ENCODE results near the gene CES4A. TPM values are rescaled to one million over a fixed set of nuclear protein-coding genes. Genes with fewer than 3 reads are reported as not detected.

CES4A gene
- total RNA-seq, 1 experiment from 2014 or later: 0.15 TPM

- intact Hi-C loops (cut with micrococcal nuclease; ENCODE audit: unreplicated experiment): no loop called here
- no peaks in the 10 kb centered on the region for H3K9me3 ChIP-seq (ENCODE audit: low read depth, low read length, poor library complexity, severe bottlenecking)
- H3K27ac ChIP-seq (ENCODE audit: low read depth, low read length, poor library complexity, severe bottlenecking): no peak overlapping the region
- H3K4me1 ChIP-seq (ENCODE audit: insufficient read depth, low read length, poor library complexity, severe bottlenecking): peaks cover 29% of the 10 kb centered on the region
- no peak for DNase-seq (ENCODE audit: low spot score)
- no peak overlapping the region for H3K4me3 ChIP-seq (ENCODE audit: low read depth, low read length, poor library complexity, severe bottlenecking)
- no TSS peak for BruUV-seq (replicated peaks)
- no peaks in the 10 kb centered on the region for H3K27me3 ChIP-seq (replicated peaks; ENCODE audit: insufficient read depth, low read depth, low read length, poor library complexity)
- CTCF ChIA-PET: interaction anchor here (0.5 to 1.8 kb wide), 2 partner anchors 9 to 26 kb away, joined by 3 to 6 read pairs; no protein-coding TSS in a partner anchor
- TF ChIP-seq EZH2 (IDR thresholded peaks at IDR 0.05; ENCODE audit: borderline replicate concordance, low read depth, low read length, poor library complexity, severe bottlenecking): no peak
- TF ChIP-seq CTCF (conservative IDR thresholded peaks at IDR 0.05; ENCODE audit: low read depth, low read length): no peak
- H3K36me3 ChIP-seq (ENCODE audit: insufficient read depth, low read length, poor library complexity, severe bottlenecking): peaks cover 5% of the 10 kb centered on the region
- POLR2A ChIA-PET (ENCODE audit: low non-redundant PET): interaction anchor here (0.5 kb wide), 1 partner anchor 172 kb away, joined by 3 read pairs; the partner anchor contains the start of gene ELMO3
These were observed 38.7 kb downstream of the CES4A start for GRCh38 chr16:67027046-67027445.

- peak overlapping the region; percentile 85 for H3K27ac ChIP-seq (ENCODE audit: low read depth, low read length, poor library complexity, severe bottlenecking)
- ChIA-PET CTCF (interaction anchor here (0.6 to 1.8 kb wide), 2 partner anchors 10 to 403 kb away, joined by 6 to 10 read pairs; partner anchors contain the start of gene HSD11B2), POLR2A (ENCODE audit: low non-redundant PET) (interaction anchor here (0.8 to 1.0 kb wide), 2 partner anchors 10 to 236 kb away, joined by 3 to 5 read pairs; no protein-coding TSS in a partner anchor)
- H3K36me3 ChIP-seq (ENCODE audit: insufficient read depth, low read length, poor library complexity, severe bottlenecking): peaks cover 8% of the 10 kb centered on the region
- DNase-seq (ENCODE audit: low spot score): no peak
- H3K9me3 ChIP-seq (ENCODE audit: low read depth, low read length, poor library complexity, severe bottlenecking): no peaks in the 10 kb centered on the region
- no peaks in the 10 kb centered on the region for H3K27me3 ChIP-seq (replicated peaks; ENCODE audit: insufficient read depth, low read depth, low read length, poor library complexity)
- peaks cover 36% of the 10 kb centered on the region for H3K4me1 ChIP-seq (ENCODE audit: insufficient read depth, low read length, poor library complexity, severe bottlenecking)
- intact Hi-C loops (cut with micrococcal nuclease; ENCODE audit: unreplicated experiment): no loop called here
- TF ChIP-seq CTCF (conservative IDR thresholded peaks at IDR 0.05; ENCODE audit: low read depth, low read length) (no peak; the same call in 1 of the 2 replicates), EZH2 (IDR thresholded peaks at IDR 0.05; ENCODE audit: borderline replicate concordance, low read depth, low read length, poor library complexity, severe bottlenecking) (no peak)
- H3K4me3 ChIP-seq (ENCODE audit: low read depth, low read length, poor library complexity, severe bottlenecking): peak overlapping the region; percentile 96
- TSS peak; percentile 97 for BruUV-seq (replicated peaks)
These were observed 39.8 kb downstream of the CES4A start for GRCh38 chr16:67028167-67028695.

- ChIA-PET CTCF (interaction anchor here (0.6 to 1.8 kb wide), 2 partner anchors 11 to 402 kb away, joined by 6 to 10 read pairs; partner anchors contain the start of gene HSD11B2), POLR2A (ENCODE audit: low non-redundant PET) (interaction anchor here (0.8 to 1.0 kb wide), 2 partner anchors 11 to 235 kb away, joined by 3 to 5 read pairs; no protein-coding TSS in a partner anchor)
- H3K9me3 ChIP-seq (ENCODE audit: low read depth, low read length, poor library complexity, severe bottlenecking): no peaks in the 10 kb centered on the region
- intact Hi-C loops (cut with micrococcal nuclease; ENCODE audit: unreplicated experiment): no loop called here
- H3K4me3 ChIP-seq (ENCODE audit: low read depth, low read length, poor library complexity, severe bottlenecking): peak within 1 kb of the TSS; percentile 96
- peak; percentile 96 for DNase-seq (ENCODE audit: low spot score)
- peaks cover 8% of the 10 kb centered on the region for H3K36me3 ChIP-seq (ENCODE audit: insufficient read depth, low read length, poor library complexity, severe bottlenecking)
- peaks cover 36% of the 10 kb centered on the region for H3K4me1 ChIP-seq (ENCODE audit: insufficient read depth, low read length, poor library complexity, severe bottlenecking)
- peak within 1 kb of the TSS; percentile 97 for H3K27ac ChIP-seq (ENCODE audit: low read depth, low read length, poor library complexity, severe bottlenecking)
- TF ChIP-seq CTCF (conservative IDR thresholded peaks at IDR 0.05; ENCODE audit: low read depth, low read length) (no peak; the same call in 1 of the 2 replicates), EZH2 (IDR thresholded peaks at IDR 0.05; ENCODE audit: borderline replicate concordance, low read depth, low read length, poor library complexity, severe bottlenecking) (no peak)
- no peaks in the 10 kb centered on the region for H3K27me3 ChIP-seq (replicated peaks; ENCODE audit: insufficient read depth, low read depth, low read length, poor library complexity)
- no TSS peak for BruUV-seq (replicated peaks)
These were observed 40.4 kb downstream of the CES4A start, which contains the start of gene CBFB for GRCh38 chr16:67028696-67029253. Gene CBFB (plus strand): TSS chr16:67029149. CDS start chr16:67029408, 259 bp downstream.
